GM11168 (cell line): ENCODE results near the gene CASZ1.

Experiments used
- in situ Hi-C: fragments of 300-500 bp; cut with MboI; formaldehyde crosslinking; loops from one replicate; pipeline ENCODE4 v1.12.0; 2022; ENCODE audit warnings: low sequenced_read_pairs; ENCODE audit not compliant: unreplicated experiment

The CASZ1 gene

DNA sequence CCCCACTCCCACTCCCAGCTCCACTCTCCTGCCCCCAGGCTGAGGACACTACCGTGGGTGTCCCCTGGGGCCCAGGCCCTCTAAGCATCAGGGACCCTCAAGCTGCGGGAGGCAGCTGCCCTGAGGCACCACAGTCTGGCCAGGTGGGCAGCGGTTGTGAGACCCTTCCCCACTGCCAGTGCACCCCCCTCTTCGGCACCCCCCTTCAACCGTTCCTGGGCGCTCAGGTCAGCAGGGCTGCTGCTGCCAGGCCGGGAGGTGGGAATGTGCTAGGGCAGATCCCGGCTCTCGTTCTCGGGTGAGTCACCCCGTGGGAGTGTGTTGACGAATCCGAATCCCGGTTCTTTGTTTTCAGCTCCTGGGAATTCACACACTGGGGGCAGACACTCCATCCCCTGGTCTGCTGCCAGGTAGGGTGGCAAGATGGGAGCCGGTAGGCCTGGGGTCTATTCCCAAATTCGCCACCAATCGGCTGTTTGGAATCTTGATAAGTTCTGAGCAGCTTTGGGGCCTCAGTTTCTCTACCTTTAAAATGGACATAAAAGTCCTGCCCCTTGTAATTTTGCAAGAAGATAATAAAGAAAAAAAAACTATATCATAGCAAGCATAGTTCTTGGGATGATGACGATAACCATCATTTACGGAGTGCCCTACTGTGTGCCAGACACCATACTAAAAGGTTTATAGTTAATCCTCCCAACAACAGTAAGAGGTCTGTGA lies 28.5 kb upstream of the CASZ1 start:
- in situ Hi-C loops: no loop called here

DNA sequence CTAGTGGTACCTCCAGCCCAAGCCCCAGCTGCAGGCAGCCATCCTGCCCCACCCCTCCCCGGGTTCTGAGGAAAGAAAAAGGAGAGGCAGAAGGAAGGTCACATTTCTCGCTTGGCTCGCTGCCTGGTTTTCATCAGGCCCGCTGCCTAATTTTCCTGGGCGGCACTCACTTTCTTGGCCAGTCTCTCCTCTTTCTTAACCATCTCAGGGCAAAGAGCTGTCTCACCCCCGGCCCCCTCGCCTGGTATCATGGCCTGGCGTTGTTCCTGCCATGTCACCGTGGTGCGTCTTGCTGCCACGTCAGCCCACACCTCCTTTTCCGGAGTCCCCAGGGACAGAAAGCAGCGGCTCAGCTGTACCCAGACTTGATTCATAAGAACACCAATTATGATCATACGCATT lies 26.6 kb upstream of the CASZ1 start:
- in situ Hi-C loops: no loop called here

GRCh38 chr1:10821388-10821787 lies 24.9 kb upstream of the CASZ1 start:
- in situ Hi-C loops: no loop called here

GRCh38 chr1:10820422-10820821 lies 24.0 kb upstream of the CASZ1 start:
- in situ Hi-C loops: no loop called here

DNA sequence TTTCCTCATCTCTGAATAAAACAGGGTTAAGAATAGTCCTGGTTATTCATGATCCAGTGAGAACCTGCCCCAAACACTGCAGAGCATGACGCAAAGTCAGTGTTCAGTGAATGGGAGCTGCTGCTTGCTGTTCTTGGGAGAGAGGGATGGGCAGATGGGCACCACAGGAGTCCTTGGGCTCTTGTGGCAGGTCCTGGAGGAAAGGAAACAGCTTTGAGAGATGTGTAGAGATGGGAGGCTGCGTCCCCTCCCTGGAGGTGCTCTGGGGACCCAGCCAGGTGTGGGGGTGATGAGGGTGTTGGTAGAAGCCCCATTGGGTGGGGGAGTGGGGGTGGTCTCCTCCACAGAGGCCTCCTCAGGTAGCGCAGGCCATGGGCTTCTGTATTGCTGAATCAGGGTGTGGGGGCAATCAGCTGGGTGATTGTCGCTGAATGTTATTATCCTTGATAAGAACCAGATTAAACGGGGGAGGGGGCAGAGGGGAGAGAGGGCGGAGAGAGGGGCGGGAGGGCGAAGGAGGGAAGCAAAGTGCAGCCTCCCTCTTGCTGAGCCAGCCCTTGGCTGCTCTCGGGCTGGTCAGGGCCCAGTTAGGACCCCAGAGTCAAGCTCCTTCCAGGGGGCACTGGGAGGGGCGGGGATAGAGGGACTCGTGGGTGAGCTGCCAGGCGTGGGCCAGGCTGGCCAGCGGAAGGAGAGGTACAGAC lies 22.9 kb upstream of the CASZ1 start:
- in situ Hi-C loops: no loop called here

- in situ Hi-C loops: no loop called here
Observed at GRCh38 chr1:10818262-10819197, 22.1 kb upstream of the CASZ1 start.

- in situ Hi-C loops: no loop called here
Observed at GRCh38 chr1:10816743-10817369, 20.4 kb upstream of the CASZ1 start.

DNA sequence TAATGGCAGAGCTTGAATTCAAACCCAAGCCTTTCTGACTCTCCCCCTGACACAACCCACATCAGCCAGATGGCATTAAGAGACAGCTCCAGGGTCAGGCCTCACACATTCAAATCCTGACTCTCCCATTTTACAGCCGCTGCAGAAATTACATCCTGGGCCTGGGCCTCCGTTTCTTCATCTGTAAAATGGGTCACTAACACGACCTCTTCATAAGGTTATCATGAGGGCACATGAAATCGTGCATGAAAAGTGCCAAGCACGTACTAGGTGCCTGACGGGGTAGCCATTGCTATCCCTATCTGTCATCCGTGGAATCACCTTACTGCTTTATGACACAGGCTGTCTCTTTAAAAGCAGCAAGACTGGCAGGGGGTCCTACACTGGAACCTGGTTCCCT lies 19.8 kb upstream of the CASZ1 start:
- in situ Hi-C loops: no loop called here

DNA sequence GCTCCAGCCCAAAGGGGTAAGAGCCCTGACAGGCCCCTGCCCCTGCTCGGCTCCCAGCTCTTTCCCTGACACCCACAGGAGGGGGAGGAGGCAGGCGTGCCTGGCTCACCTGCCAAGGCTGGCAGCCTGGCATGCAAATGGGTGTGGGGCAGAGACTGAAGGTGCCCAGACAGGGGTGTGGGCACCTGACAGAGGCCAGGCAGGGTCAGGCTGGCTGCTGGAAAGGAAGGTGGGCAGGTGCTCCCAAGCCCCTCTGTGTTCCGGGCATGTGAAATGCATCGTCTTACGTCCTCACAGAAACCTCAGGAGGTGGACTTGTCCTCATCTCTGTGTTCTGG lies 19.4 kb upstream of the CASZ1 start:
- in situ Hi-C loops: no loop called here

- in situ Hi-C loops: no loop called here
Observed at GRCh38 chr1:10814976-10815857, 18.8 kb upstream of the CASZ1 start.

DNA sequence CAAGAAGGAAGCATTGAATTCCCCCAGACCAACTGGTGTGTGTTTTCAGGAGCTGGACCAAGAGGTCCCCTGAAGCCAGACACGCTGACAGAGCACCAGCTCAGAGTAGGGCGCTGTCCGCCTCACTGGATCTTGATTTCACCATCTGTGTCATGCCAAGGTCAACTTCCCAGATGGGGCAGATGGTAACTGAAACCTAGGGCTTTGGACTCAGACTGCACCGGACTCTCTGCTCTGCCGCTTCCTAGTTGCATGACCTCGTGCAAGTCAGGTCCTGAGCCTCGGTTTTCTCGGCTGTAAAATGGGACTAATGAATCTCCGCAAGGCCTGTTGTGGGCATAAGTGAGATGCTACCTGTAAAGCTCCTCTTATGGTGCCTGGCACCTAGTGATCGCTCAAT lies 17.9 kb upstream of the CASZ1 start:
- in situ Hi-C loops: no loop called here

GRCh38 chr1:10813799-10814198 lies 17.4 kb upstream of the CASZ1 start:
- in situ Hi-C loops: no loop called here

DNA sequence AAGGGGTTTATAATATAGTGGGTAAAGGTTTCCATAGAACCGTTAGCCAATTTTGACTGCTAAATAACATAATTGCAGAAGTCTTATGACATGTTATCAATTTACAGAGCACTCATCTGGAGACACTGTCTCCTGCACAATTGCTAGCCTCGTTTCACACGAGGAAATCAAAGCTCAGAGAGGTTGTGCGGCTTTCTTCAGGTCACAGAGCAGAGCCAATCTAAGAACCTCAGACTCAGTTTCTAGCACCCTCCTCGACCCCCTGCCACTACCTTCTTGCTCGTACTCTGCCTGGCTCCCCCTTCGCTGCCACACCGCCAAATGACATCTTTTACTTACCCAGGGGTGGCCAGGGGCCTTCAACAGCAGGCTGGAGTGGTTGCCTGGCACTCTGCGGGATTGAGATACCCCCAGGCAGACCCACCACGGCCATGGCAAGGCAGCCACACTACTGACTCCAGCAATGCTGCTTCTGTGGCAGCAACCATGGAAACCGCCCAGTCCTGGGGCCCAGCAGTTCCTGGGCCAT lies 16.0 kb upstream of the CASZ1 start:
- in situ Hi-C loops: no loop called here

DNA sequence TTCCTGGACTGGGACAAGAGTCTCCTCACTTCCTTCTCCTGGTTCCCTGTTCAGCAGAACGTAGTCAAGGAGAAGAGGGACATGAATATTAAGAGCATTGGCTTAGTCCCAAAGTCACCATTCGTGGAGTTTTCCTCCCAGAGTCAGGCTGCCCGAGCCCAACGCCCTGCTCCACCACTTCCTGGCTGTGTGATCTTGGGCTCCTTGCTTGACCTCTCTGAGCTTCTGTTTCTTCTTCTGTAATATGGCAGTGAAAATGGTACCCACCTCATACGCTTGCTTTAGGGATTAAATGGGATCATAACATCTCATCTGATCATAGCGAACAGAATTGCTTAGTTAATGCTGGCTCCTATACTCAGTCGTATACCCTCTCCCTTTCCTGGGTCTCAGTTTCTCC lies 12.0 kb upstream of the CASZ1 start:
- in situ Hi-C loops: no loop called here

DNA sequence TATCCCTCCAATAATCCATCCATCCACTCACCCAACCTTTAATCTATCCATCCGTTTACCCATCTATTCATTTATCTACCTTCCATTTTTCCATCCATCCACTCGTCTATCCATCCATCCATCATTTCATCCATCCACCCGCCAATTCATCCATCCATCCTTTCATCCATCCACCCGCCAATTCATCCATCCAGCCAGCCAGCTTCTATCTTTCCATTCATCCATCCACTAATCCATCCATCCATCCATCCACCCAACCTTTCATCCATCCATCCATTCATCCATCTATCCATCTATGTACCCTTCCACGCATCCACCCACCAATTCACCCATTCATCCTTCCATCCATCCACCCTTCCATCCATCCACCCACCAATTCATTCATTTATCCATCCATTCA lies 10.5 kb upstream of the CASZ1 start:
- in situ Hi-C loops: no loop called here

DNA sequence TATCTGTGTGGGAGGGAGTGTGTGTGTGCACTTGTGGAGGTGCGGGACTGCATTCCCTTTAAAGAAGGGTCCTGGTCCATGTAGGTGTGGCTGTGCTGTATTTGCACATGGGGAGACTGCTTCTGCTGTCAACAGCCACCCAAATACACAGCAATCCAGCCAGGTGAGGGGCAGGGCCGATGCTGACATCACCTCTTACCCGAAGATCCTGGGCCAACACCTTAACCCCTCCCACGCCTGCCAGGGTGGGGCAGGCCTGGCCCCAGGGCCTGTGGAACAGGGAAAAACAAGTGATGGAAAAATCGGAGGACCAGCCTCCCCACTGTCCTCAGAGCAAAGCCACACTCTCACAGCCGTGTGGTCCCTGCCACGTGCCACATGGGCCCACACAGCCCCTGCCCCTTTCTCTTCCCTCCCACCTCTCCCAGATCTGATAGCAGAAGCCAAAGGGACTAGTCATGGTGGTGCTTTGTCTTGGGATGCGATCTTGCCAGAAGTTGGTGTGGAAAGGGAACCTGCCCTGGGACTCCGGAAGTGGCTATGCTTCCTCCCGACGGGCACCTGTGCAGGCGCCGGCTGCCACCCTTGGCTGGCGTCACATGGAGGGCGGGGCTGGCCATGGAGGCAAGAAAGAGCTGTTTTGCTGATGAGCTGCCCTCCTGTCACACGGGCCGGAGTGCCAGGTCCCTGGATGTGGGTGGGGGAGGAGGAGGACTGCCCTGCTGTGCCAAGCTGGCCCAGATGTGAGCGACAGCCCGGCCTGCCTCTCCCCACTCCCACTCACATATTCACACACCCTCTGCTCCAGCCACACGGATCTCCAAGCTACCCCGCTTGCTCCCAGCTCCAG lies 7.8 kb upstream of the CASZ1 start:
- in situ Hi-C loops: no loop called here

- in situ Hi-C loops: no loop called here
Observed at GRCh38 chr1:10802944-10803715, 6.7 kb upstream of the CASZ1 start.

GRCh38 chr1:10800778-10801177 lies 4.3 kb upstream of the CASZ1 start:
- in situ Hi-C loops: no loop called here
